Amygdala (tissue), 56 donors: Measurements from ENCODE around the gene TCFL5.

ENCODE experiments used
- DNase-seq, 56 donors: peaks; one replicate each; lab custom pipeline; 2025; lab: John Stamatoyannopoulos, UW

TCFL5 gene

GRCh38 chr20:62880935-62881661 lies 19.5 kb upstream of the TCFL5 start:
- DNase-seq, result no peak

- no peak for DNase-seq
Observed at GRCh38 chr20:62880147-62880934, 18.7 kb upstream of the TCFL5 start.

- DNase-seq, result no peak
Observed at GRCh38 chr20:62879275-62880146, 17.9 kb upstream of the TCFL5 start.

- no peak for DNase-seq
Observed at GRCh38 chr20:62878244-62879038, 16.8 kb upstream of the TCFL5 start.

DNA sequence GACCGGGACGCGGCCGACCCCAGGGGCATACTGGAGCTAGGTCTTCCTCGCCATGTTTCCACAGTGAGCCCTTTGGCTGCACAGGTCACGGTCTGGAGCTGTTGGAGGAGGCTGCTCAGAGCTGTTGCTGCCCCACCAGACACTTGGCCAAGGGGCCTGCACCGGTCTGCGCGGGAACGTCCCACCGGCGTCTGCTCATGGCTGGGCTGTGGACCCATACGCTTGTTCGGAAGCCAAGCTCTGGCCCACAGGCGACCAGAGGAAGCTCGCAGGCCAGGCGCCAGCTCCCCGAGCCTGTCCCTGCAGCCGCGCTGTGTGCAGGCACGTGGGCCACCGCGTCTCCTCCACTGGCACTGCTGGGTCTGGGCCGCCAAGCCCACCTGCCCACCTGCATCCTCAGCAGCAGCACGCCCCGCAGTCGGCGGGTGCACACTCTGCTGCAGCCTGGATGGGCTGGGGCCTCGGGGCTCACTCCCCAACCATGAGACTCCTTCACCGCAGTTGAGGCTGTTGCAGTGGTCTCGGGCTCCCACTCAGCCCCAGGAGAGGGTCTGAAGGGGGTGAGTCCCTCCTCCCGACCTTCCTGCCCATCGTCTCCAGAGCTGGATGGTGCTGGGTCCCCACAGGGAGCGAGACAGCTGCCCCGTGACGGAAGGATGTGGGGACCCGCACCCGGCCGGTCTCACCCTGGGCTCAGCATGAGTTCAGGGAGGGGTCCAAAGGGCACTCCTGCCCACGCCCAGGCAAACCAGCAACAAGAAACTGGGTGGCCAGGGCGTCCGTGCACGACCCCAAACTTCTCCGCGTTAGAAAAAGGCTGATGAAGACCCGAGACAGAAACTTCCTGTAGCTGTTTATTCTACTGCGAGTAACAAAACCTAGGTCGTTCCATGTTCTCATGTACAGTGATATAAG lies 15.5 kb upstream of the TCFL5 start:
- DNase-seq, result peak in 9 of 56 donors; percentile 23 to 43 (median 33)

DNA sequence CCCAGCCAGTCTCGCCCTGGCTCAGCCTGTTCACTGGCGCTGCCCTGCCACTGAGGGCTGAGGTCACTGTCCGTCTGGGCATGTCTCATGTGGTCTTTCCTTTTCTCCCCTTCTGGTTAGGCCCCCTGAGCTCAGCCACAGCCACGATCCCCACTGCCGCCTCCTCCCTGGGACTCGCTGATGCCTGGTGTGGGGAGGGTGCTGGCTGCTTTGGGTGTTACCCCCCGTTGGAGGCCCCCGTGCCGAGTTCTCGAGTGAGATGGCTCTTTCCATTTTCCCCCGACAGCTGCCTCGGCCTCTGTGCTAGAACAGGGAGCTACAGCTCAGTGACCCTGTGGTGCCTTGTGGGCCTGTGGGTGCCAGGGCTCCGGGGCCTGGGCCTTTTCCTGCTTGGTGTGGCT lies 14.9 kb upstream of the TCFL5 start:
- no peak for DNase-seq

DNA sequence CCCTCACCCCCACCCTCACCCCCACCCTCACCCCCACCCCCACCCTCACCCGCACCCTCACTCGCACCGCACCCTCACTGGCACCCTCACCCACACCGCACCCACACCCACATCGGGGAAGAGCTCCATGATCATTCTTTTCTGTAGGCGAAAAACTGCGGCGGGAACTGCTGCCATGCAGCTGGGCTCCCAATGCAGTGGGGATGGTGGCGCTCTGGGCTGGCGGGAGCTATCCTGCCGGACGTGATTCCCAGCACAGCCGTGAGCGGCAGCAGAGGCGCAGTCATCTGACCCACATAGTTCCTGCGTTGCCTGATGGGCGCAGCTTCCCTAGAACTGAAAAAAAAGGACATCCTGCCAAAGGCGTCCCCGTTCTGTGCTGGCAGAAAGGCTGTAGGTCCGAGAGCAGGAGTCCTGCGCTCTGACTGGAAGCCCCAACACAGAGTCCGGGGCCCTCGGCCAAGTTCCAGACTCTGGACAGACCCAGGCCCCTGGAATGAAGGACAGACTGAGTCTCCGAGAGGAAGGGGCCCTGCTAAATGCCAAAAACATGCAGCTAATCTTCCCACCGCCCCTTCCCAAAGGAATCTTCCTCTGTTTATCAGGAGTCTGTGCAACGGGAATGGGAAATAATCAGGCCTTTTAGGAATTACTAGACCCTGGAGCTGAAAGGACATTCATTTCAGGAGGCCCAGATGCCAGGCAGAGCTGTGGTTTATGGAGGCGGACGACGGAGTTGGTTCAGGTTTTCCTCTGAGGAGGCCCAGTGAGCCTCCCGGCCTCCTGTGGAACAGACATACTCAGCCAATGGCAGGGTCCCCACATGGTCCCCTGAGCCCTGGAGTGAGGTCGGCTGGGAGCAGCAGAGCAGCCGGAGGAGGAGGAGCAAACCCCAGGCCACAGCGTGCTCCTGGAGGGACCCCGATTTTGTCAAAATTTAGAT lies 14.1 kb upstream of the TCFL5 start:
- DNase-seq, result peak in 44 of 56 donors; percentile 7 to 80 (median 57)

DNA sequence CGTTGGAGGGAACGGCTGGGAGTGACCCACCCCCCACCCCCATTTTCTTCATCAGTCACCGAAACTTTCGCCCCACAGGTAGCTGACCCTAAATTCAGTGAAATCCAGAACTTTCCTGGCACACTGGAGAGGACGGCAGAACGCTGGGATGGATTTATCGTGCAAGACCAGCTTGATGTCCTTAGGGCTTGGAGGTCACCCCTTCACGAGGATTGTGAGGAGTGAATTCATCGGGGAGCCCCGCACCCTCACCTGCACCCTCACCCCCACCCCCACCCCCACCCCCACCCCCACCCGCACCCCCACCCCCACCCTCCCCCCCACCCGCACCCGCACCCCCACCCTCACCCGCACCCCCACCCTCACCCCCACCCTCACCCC lies 13.3 kb upstream of the TCFL5 start:
- DNase-seq, result no peak

- peak in 31 of 56 donors; percentile 4 to 79 (median 46) for DNase-seq
Observed at GRCh38 chr20:62873681-62874031, 12.0 kb upstream of the TCFL5 start.

DNA sequence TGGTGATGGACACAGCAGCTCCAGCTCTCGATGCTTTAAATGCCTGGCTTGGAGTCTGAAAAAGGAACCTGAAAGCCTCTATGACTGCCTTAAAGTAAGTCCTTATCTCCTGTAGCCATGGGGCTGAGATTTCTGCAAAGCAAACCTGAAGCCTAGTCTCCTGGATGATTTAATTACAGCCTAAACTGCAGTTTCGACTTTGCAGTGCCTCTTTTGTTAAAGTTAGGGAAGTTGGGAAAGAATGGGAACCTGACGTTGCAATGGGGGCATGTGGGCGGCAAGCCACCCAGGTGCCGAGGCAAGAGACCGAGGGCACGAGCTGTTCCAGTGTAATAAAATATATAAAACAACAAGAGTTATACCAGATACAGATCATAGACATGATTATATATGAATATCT lies 11.7 kb upstream of the TCFL5 start:
- no peak for DNase-seq

DNA sequence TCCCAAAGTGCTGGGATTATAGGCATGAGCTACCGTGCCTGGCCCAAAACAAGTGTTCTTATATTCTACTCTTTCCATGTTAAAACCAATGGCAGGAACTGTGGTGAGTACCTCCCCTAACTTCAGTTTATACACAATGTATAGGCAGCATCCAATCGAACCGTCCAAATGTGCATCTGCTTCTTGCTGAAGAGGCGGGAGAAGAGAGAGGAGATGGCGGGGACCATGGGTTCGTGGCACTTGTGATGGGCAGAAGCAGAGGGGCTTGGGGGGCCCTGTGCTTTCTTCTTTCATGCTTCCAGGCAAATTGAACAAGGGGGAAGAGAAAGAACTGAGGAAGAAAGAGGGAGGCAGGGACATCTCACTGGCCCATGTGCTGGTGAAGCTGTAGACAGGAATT lies 11.2 kb upstream of the TCFL5 start:
- DNase-seq, result no peak

- no peak for DNase-seq
Observed at GRCh38 chr20:62872184-62872847, 10.7 kb upstream of the TCFL5 start.

DNA sequence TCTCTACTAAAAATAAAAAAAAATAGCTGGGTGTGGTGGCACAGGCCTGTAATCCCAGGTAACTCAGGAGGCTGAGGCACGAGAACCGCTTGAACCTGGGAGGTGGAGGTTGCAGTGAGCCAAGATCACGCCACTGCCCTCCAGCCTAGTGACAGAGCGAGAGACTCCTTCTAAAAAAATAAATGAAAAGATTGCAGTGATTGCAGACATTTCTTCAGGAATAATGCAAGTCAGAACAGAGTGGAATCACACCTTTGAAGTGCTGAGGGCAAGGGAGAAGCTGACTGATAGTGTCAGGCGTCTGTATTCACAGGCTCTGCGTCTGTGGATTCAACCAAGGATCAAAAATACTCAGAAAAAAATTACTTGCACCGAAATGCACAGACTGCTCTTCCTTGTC lies 2.6 kb upstream of the TCFL5 start:
- no peak for DNase-seq

- peak in 3 of 56 donors; percentile 18 to 57 (median 36) for DNase-seq
Observed at GRCh38 chr20:62860924-62861691, 514 bp downstream of the TCFL5 start.

DNA sequence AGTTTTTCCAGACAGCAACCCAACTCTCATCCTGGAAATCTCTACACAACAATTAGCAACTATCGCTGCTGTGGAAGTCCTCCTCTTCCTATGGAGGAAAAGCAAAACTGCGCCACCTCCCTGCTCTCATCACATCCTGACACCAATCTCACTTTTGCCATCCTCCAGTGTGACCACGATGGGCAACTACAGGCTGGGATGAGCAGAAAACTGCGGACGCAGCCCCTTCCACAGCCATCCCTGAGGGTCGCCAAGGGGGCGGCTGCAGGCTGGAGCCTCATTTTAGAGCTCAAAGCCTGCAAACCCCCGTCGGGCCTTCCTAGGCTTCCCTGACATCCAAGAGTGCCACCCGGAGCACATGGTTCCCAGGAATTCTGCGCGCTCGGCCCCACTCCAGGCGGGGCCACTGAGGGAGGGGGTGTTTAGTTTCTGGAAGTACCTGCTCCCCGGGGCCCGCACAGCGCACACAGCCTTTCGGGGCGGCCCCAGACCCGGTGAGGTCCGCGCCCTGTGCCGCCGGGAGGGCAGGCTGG lies 1.2 kb downstream of the TCFL5 start:
- peak in 21 of 56 donors; percentile 9 to 61 (median 43) for DNase-seq

DNA sequence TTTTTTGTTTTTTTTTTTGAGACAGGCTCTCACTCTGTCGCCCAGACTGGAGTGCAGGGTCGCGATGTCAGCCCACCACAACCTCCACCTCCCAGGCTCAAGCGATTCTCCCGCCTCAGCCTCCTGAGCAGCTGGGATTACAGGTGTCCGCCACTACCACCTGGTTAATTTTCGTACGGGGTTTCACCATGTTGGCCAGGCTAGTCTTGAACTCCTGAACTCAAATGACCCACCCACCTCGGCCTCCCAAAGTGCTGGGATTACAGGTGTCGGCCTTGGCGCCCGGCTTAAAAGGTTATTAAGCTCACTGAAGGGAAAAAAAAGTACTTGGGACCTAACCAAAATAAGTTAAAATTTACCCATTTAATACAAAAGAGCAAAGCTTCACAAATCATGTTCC lies 1.9 kb downstream of the TCFL5 start:
- no peak for DNase-seq
